AG04450 (cell line): ENCODE data around the gene FCAMR. TPM values are rescaled to one million over a fixed set of nuclear protein-coding genes. Genes with fewer than 3 reads are reported as not detected.

Source experiments
- CTCF ChIA-PET: fragments of 300-600, 350-600 bp; formaldehyde crosslinking; extraction: SDS; loops from one replicate; lab custom pipeline; 2022; ENCODE audit warnings: antibody characterized with exemption, inconsistent platforms; lab: Charles Lee
- POLR2A ChIA-PET: fragments of 350-600 bp; formaldehyde crosslinking; extraction: SDS; loops from one replicate; lab custom pipeline; 2021; ENCODE audit warnings: antibody characterized with exemption, inconsistent platforms; lab: Yijun Ruan, JAX
- DNase-seq: peaks from one replicate; pipeline ENCODE4 v3.0.0-alpha.2; 2011; ENCODE audit warnings: low read depth, low spot score
- H3K27ac ChIP-seq: one replicate; pipeline ENCODE4 v1.5.1; 2012; ENCODE audit warnings: low read depth, low read length, control low read depth
- H3K27me3 ChIP-seq: one replicate; pipeline ENCODE4 v1.6.0; 2012; ENCODE audit warnings: low read length; ENCODE audit not compliant: control insufficient read depth, insufficient read depth
- H3K4me3 ChIP-seq: 2 replicates; pipeline ENCODE4 v1.5.1; 2011; ENCODE audit warnings: mild to moderate bottlenecking, low read depth, low read length, control low read depth
- H3K9me3 ChIP-seq: 2 replicates; pipeline ENCODE4 v1.5.1; 2012; ENCODE audit warnings: low read length; ENCODE audit not compliant: control insufficient read depth, insufficient read depth
- polyA plus RNA-seq: library from polyadenylated mRNA; depleted of rRNA; stranded (reverse); fragments of >200 nt; gene quantifications from 2 replicates; pipeline ENCODE4 v1.2.3, GENCODE V29; 2011
- TF ChIP-seq, protein P1 (sequence below): IDR thresholded peaks from 2 replicates; pipeline ENCODE4 v1.5.1; 2011; ENCODE audit warnings: low read depth, low read length, control low read depth, inconsistent platforms

Gene FCAMR
- polyA plus RNA-seq, 1 experiment, result not detected

DNA sequence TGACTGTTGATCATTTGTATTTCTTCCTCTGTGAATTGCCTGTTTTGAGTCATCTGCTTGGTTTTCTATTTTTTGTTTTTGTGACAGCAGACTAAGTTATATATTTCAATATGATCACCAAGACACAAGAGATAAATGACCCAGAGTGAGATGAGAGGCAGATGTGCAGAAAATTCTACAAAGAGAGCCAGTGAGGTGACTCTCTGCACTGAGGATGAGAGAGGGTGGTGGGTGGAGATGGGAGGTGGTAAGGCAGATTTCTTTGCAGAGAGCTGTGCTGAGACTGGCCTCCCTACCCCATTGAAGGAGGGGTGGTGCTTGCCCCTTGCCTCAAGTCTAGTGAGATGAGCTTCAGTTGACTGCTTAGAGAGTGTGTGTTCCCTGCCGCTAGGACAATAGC lies 17.6 kb upstream of the FCAMR start:
- no peak overlapping the region for H3K27ac ChIP-seq
- H3K9me3 ChIP-seq, result no peaks in the 10 kb centered on the region
- DNase-seq, result no peak
- POLR2A ChIA-PET, result no interaction called here
- no peak overlapping the region for H3K4me3 ChIP-seq
- CTCF ChIA-PET, result no interaction called here
- TF ChIP-seq, protein P1, sequence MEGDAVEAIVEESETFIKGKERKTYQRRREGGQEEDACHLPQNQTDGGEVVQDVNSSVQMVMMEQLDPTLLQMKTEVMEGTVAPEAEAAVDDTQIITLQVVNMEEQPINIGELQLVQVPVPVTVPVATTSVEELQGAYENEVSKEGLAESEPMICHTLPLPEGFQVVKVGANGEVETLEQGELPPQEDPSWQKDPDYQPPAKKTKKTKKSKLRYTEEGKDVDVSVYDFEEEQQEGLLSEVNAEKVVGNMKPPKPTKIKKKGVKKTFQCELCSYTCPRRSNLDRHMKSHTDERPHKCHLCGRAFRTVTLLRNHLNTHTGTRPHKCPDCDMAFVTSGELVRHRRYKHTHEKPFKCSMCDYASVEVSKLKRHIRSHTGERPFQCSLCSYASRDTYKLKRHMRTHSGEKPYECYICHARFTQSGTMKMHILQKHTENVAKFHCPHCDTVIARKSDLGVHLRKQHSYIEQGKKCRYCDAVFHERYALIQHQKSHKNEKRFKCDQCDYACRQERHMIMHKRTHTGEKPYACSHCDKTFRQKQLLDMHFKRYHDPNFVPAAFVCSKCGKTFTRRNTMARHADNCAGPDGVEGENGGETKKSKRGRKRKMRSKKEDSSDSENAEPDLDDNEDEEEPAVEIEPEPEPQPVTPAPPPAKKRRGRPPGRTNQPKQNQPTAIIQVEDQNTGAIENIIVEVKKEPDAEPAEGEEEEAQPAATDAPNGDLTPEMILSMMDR, result no peak
- H3K27me3 ChIP-seq, result peaks cover 37% of the 10 kb centered on the region

DNA sequence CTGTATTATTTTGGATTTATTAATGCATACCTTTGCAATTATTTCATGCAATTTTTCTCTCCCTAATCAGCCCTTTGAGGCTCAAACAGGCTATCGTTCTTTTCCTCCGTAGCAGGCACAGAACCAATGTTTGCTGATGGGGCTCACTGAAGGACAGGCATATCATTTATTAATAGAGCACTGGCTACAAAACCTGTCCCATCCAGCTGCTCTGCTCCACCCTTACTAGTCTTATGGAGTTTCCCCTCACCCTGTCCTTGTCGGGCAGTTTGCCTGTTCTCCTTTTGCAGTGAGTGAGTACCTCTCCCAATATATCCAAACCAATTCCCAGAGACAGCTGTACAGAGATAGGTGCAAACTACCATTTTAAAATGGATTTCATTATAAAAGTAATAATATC lies 16.6 kb upstream of the FCAMR start:
- ChIA-PET CTCF (no interaction called here), POLR2A (no interaction called here)
- Histone ChIP-seq H3K4me3 (no peak overlapping the region), H3K27me3 (peaks cover 38% of the 10 kb centered on the region), H3K27ac (no peak overlapping the region), H3K9me3 (no peaks in the 10 kb centered on the region)
- DNase-seq, result no peak
- TF ChIP-seq, protein P1, result no peak

DNA sequence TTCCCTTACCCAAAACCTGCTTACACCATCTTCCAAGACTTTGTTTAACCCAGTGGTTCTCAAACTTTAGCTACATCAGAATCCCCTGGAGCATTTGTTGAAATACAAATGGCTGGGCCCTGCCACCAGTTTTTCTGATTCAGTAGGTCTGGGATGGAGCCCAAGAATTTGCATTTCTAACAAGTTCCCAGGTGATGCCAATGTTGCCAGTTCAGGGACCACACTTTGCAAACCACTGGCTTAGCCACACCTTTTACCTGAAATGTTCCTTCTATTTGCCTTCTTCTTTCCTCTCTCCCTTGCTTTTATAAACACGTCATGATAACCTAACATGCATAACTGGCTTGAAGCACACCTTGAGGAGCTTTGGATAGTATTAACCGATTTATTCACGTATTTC lies 16.1 kb upstream of the FCAMR start:
- TF ChIP-seq, protein P1, result no peak
- Histone ChIP-seq H3K9me3 (no peaks in the 10 kb centered on the region), H3K27me3 (peaks cover 41% of the 10 kb centered on the region), H3K27ac (no peak overlapping the region), H3K4me3 (no peak overlapping the region)
- ChIA-PET CTCF (no interaction called here), POLR2A (no interaction called here)
- DNase-seq, result no peak

DNA sequence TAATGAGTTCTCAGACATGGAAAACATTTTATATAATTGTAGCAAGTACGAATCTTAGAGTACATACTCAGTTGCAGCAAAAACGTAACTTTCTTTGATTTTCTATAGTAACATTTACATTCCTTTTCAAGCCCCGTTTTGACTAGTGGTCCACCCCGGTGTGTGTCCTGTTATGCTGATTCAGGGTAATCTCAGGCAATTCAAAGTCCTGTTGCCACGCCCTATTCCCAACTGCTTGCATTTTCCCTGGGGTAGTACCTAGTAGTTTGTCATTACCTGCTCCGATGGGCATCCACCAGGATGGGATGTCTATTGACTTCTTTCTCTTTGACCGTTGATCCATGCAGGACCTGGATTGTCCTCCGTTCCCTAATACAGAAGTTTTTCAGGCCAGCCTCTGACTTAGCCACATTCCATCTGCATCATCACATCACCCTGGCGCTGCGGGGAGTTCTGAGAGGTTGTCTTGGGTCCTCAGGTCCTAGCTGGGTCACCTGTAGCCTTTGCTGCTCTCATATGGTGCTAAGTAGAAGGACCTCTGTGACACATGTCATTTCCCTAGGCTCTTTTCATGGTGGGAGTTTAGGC lies 15.0 kb upstream of the FCAMR start:
- Histone ChIP-seq H3K27me3 (peaks cover 47% of the 10 kb centered on the region), H3K9me3 (no peaks in the 10 kb centered on the region), H3K4me3 (no peak overlapping the region), H3K27ac (no peak overlapping the region)
- CTCF ChIA-PET, result interaction anchor here (0.6 to 0.9 kb wide), 2 partner anchors 19 to 171 kb away, joined by 3 read pairs; no protein-coding TSS in a partner anchor
- POLR2A ChIA-PET, result no interaction called here
- DNase-seq, result no peak
- TF ChIP-seq, protein P1, result no peak

DNA sequence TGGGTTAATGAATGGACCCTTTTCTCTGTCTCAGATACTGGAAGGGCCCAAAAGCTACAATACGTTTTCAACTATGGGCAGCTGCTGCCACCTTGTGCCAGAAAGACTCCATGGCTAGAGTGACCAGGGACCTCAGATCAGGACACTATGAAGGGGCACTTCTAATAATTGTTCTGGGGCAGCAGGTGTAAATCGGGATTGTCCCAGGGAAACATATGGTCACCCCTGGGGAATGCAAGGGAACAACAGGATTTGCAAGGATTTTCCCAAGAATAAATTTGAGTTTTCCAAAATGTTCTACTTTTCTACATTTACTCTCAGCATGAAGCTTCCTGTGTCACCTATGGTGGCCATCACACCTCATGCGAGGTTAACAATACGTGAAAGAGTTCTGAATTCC lies 12.0 kb upstream of the FCAMR start:
- no peak overlapping the region for H3K4me3 ChIP-seq
- H3K27ac ChIP-seq, result no peak overlapping the region
- ChIA-PET CTCF (interaction anchor here (0.6 to 3.9 kb wide), 37 partner anchors 9 to 1005 kb away, joined by 3 to 25 read pairs (median 5); partner anchors contain the start of gene EIF2D), POLR2A (no interaction called here)
- DNase-seq, result no peak
- no peaks in the 10 kb centered on the region for H3K9me3 ChIP-seq
- peaks cover 42% of the 10 kb centered on the region for H3K27me3 ChIP-seq
- TF ChIP-seq, protein P1, result peak; percentile 67
